ENCODE data around the gene SENP6. TPM values are rescaled to one million over a fixed set of nuclear protein-coding genes. Genes with fewer than 3 reads are reported as not detected.

SENP6 gene
- total and polyA plus RNA-seq, 9 of the 15 experiments (the other 6 are each of a cell fraction or from before 2014, with no cell fraction given): 11.1 to 79.4 (median 46.8) TPM

DNA sequence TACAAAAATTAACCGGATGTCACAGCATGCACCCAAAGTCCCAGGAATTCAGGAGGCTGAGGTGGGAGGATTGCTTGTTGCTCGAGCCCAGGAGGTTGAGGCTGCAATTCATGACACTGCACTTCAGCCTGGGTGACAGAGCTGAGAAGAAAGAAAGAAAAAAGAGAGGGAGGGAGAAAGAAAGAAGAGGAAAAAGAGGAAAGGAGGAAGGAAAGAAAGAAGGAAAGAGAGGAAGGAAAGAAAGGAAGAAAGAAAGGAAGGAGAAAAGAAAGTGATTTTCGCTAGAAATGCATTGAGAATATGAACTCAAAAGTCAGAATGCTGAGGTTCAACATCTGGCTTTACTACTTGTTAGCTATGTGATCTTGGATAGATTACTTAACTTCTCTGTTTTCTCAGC is 6.6 kb downstream of the SENP6 start (continued):
- TF ChIP-seq MEF2A (IDR thresholded peaks at IDR 0.05; ENCODE audit: control insufficient read depth, low read depth, low read length): no peak
- no peak for TF ChIP-seq TCF3 (CRISPR knock-in tag; IDR thresholded peaks at IDR 0.05)

DNA sequence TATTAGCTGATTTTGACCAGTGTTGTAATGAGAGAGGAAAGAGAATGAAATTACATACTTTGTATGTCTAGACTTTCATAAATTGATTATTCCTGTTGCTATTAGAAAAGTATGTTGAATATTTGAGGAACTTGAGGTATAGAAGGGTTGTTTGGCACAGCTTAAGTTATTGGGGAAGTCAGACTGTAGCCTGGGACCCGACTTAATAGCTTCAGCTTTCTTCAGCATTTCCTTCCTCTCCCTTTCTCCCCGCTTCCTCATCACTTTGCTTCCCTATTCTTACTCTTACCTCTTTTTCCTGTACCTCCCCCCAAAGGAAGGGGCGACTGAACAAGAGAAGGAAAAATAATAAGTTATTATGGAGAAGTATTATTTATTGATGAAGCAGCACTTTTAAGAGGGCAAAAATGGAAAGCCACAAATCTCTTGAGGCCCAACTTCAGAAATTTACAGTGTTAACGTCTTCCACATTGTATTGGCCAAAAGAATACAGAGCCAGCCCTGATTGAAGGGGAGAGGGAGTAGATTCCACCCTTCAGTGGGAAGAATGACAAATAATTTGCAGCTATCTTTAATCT is 7.4 kb downstream of the SENP6 start:
- Histone ChIP-seq H3K4me2 (ENCODE audit: insufficient read depth, low read length) (no peak overlapping the region), H3K9me1 (ENCODE audit: control insufficient read depth, insufficient read depth, low read length) (no peaks in the 10 kb centered on the region), H3K9ac (ENCODE audit: insufficient read depth in 1 of 2, low read depth in 2 of 2, low read length in 2 of 2) (no peak overlapping the region), H3K36me3 (ENCODE audit: control insufficient read depth, insufficient read depth, low read length) (peaks cover 13% of the 10 kb centered on the region), H3K9me3 (replicated peaks; ENCODE audit: control insufficient read depth, insufficient read depth, low read depth, low read length) (no peaks in the 10 kb centered on the region), H2AFZ (ENCODE audit: low read depth, low read length) (no peak overlapping the region), H3K79me2 (ENCODE audit: control insufficient read depth, insufficient read depth, low read length) (peaks cover 100% of the 10 kb centered on the region), H3K4me1 (replicated peaks in 1 of 2; ENCODE audit: control insufficient read depth in 2 of 2, insufficient read depth in 2 of 2, low read length in 2 of 2) (peaks cover 20 to 54% of the 10 kb centered on the region in 2 experiments), H3K27me3 (ENCODE audit: control insufficient read depth in 2 of 2, insufficient read depth in 2 of 2, low read length in 2 of 2) (no peaks in the 10 kb centered on the region), H4K20me1 (replicated peaks; ENCODE audit: control insufficient read depth, insufficient read depth, low read length) (peaks cover 12% of the 10 kb centered on the region; the same call in 1 of the 2 replicates), H3K27ac (ENCODE audit: extremely low read depth, low read depth, low read length) (peak overlapping the region; percentile 16; the same call in 1 of the 3 replicates), H3K4me3 (no peak overlapping the region)
- intact Hi-C loops (cut with micrococcal nuclease) (loop anchor here (10.0 kb wide), 1 partner anchor 324 kb away; the partner anchor contains the start of gene TMEM30A), in situ Hi-C loops (cut with MboI) (no loop called here)
- no peak for ATAC-seq
- no peak for DNase-seq (ENCODE audit: extremely low read depth in 1 of 4, low spot score in 3 of 4)
- FAIRE-seq: no peak
- ChIA-PET CTCF (ENCODE audit: low intra/inter-chr PET ratio) (no interaction called here), POLR2A (interaction anchor here (0.6 to 4.6 kb wide), 4 partner anchors 7 to 308 kb away, joined by 3 to 31 read pairs (median 10); partner anchors contain the start of gene SENP6)
- BruUV-seq (replicated peaks): no TSS peak
- 29% methylated on average over 4 of the region's 4 CpGs for WGBS (ENCODE audit: insufficient coverage, low coverage, missing lambda C conversion rate)
- peak; percentile 83 for TF ChIP-seq ZNF316 (IDR thresholded peaks at IDR 0.05)
- no peak for TF ChIP-seq KAT7 (CRISPR knock-in tag; IDR thresholded peaks at IDR 0.05; ENCODE audit: borderline replicate concordance)
- TF ChIP-seq ZSCAN29 (IDR thresholded peaks at IDR 0.05): no peak
- TF ChIP-seq JUND (IDR thresholded peaks at IDR 0.05; ENCODE audit: borderline replicate concordance, low read depth, low read length): no peak
- no peak for TF ChIP-seq JUND (tag; IDR thresholded peaks at IDR 0.05; ENCODE audit: borderline replicate concordance, low read depth, low read length)
- peak; percentile 72 for TF ChIP-seq MAFG (tag; conservative IDR thresholded peaks at IDR 0.05)
- TF ChIP-seq POU5F1 (IDR thresholded peaks at IDR 0.05; ENCODE audit: borderline replicate concordance, low read depth, low read length, partially characterized antibody): no peak
- TF ChIP-seq SUPT5H (IDR thresholded peaks at IDR 0.05): no peak
- TF ChIP-seq SMC3 (conservative IDR thresholded peaks at IDR 0.05; ENCODE audit: insufficient read depth, low read depth, low read length): no peak
- no peak for TF ChIP-seq ILF3 (IDR thresholded peaks at IDR 0.05; ENCODE audit: borderline replicate concordance)
- no peak for TF ChIP-seq RBM25 (IDR thresholded peaks at IDR 0.05; ENCODE audit: low read depth, low read length, severe bottlenecking)
- TF ChIP-seq GATAD2B (IDR thresholded peaks at IDR 0.05; ENCODE audit: borderline replicate concordance): no peak
- TF ChIP-seq, protein P1, sequence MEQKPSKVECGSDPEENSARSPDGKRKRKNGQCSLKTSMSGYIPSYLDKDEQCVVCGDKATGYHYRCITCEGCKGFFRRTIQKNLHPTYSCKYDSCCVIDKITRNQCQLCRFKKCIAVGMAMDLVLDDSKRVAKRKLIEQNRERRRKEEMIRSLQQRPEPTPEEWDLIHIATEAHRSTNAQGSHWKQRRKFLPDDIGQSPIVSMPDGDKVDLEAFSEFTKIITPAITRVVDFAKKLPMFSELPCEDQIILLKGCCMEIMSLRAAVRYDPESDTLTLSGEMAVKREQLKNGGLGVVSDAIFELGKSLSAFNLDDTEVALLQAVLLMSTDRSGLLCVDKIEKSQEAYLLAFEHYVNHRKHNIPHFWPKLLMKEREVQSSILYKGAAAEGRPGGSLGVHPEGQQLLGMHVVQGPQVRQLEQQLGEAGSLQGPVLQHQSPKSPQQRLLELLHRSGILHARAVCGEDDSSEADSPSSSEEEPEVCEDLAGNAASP (IDR thresholded peaks at IDR 0.05): no peak
- TF ChIP-seq NONO (IDR thresholded peaks at IDR 0.05; ENCODE audit: low read depth in 2 of 2, low read length in 1 of 2): no peak
- TF ChIP-seq, protein P2, sequence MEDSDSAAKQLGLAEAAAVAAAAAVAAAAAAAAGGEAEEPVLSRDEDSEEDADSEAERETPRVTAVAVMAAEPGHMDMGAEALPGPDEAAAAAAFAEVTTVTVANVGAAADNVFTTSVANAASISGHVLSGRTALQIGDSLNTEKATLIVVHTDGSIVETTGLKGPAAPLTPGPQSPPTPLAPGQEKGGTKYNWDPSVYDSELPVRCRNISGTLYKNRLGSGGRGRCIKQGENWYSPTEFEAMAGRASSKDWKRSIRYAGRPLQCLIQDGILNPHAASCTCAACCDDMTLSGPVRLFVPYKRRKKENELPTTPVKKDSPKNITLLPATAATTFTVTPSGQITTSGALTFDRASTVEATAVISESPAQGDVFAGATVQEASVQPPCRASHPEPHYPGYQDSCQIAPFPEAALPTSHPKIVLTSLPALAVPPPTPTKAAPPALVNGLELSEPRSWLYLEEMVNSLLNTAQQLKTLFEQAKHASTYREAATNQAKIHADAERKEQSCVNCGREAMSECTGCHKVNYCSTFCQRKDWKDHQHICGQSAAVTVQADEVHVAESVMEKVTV (CRISPR knock-in tag; IDR thresholded peaks at IDR 0.05): no peak
- TF ChIP-seq MAFK (IDR thresholded peaks at IDR 0.05; ENCODE audit: low read length): peak; percentile 40
- no peak for TF ChIP-seq ELF1 (tag; IDR thresholded peaks at IDR 0.05)

Data from K562 (cell line).